SK-N-SH (cell line): ENCODE measurements around the gene COQ8B. TPM values are rescaled to one million over a fixed set of nuclear protein-coding genes. Genes with fewer than 3 reads are reported as not detected.

Experiments
- CTCF ChIA-PET: fragments of 300-600, 350-600 bp; formaldehyde crosslinking; extraction: SDS; loops from one replicate; lab custom pipeline; 2021; lab: Yijun Ruan, JAX
- POLR2A ChIA-PET: fragments of 350-600 bp; sonication (Branson Sonifier 250); formaldehyde crosslinking; extraction: SDS; loops from one replicate; lab custom pipeline; 2020; ENCODE audit warnings: antibody characterized with exemption, inconsistent platforms; lab: Yijun Ruan, JAX
- DNase-seq: peaks from one replicate; pipeline ENCODE4 v3.0.0; 2012
- H2AFZ ChIP-seq: fragments of 200-600 bp; sonication (generic); 2 replicates; pipeline ENCODE4 v1.8.1; 2016; ENCODE audit warnings: antibody characterized with exemption, mild to moderate bottlenecking, low read depth
- H3F3A ChIP-seq: fragments of 200-600 bp; sonication (generic); replicated peaks from 2 replicates; pipeline ENCODE3; 2016; ENCODE audit warnings: antibody characterized with exemption, mild to moderate bottlenecking; ENCODE audit not compliant: insufficient read depth
- H3K27ac ChIP-seq, 2 experiments: fragments of 200-500 bp in 1 of 2; fragments of 200-600 bp in 1 of 2; sonication (Bioruptor generic) in 1 of 2; sonication (generic), shearing (Covaris generic) in 1 of 2; 2 replicates each; pipeline versions ENCODE4 v1.5.1 to v1.6.1; 2014 to 2016; ENCODE audit warnings: low read depth in 2 of 2, inconsistent platforms in 1 of 2, low read length in 1 of 2, mild to moderate bottlenecking in 1 of 2, mixed read lengths in 1 of 2
- H3K27me3 ChIP-seq: fragments of 200-600 bp; sonication (generic), shearing (Covaris generic); 2 replicates; pipeline ENCODE4 v1.6.1; 2016; ENCODE audit warnings: mixed run types; ENCODE audit not compliant: insufficient read depth
- H3K36me3 ChIP-seq, 2 experiments: fragments of 200-500 bp in 1 of 2; fragments of 200-600 bp in 1 of 2; sonication (Bioruptor generic) in 1 of 2; sonication (generic) in 1 of 2; replicated peaks in 1 of 2; 2 replicates each; pipeline versions ENCODE3 to v1.5.1; 2014 to 2016; ENCODE audit warnings: low read length in 1 of 2, mild to moderate bottlenecking in 1 of 2; ENCODE audit not compliant: insufficient read depth in 2 of 2, control insufficient read depth in 1 of 2
- H3K4me1 ChIP-seq, 2 experiments: fragments of 200-500 bp in 1 of 2; fragments of 200-600 bp in 1 of 2; sonication (Bioruptor generic) in 1 of 2; sonication (generic), shearing (Covaris generic) in 1 of 2; 2 replicates each; pipeline versions ENCODE4 v1.5.1 to v1.6.1; 2014 to 2016; ENCODE audit warnings: low read depth in 1 of 2, low read length in 1 of 2, mixed run types in 1 of 2; ENCODE audit not compliant: insufficient read depth in 2 of 2, control insufficient read depth in 1 of 2
- H3K4me2 ChIP-seq: fragments of 200-600 bp; sonication (generic), shearing (Covaris generic); 2 replicates; pipeline ENCODE4 v1.6.1; 2017; ENCODE audit warnings: mixed run types
- H3K4me3 ChIP-seq, 2 experiments: fragments of 200-500 bp in 1 of 2; fragments of 200-600 bp in 1 of 2; sonication (Bioruptor generic) in 1 of 2; sonication (generic), shearing (Covaris generic) in 1 of 2; 2 replicates each; pipeline versions ENCODE4 v1.5.1 to v1.8.1; 2014 to 2016; ENCODE audit warnings: low read depth in 2 of 2, inconsistent platforms in 1 of 2, low read length in 1 of 2, mild to moderate bottlenecking in 1 of 2, mixed read lengths in 1 of 2, moderate library complexity in 1 of 2
- H3K79me2 ChIP-seq: fragments of 200-600 bp; sonication (generic); 2 replicates; pipeline ENCODE4 v1.8.1; 2017; ENCODE audit warnings: mild to moderate bottlenecking; ENCODE audit not compliant: insufficient read depth
- H3K9ac ChIP-seq: fragments of 200-600 bp; sonication (generic); 2 replicates; pipeline ENCODE4 v1.6.1; 2017; ENCODE audit warnings: mixed run types
- H3K9me2 ChIP-seq: fragments of 200-600 bp; sonication (generic); 2 replicates; pipeline ENCODE4 v1.6.1; 2017; ENCODE audit warnings: mixed run types
- H3K9me3 ChIP-seq: fragments of 200-600 bp; sonication (generic); 2 replicates; pipeline ENCODE4 v1.6.1; 2017; ENCODE audit warnings: mixed run types, mild to moderate bottlenecking, moderate library complexity
- H4K20me1 ChIP-seq: fragments of 200-600 bp; sonication (generic); 2 replicates; pipeline ENCODE4 v1.6.1; 2017; ENCODE audit warnings: mild to moderate bottlenecking, mixed run types; ENCODE audit not compliant: insufficient read depth
- CHD2 ChIP-seq: fragments of 150-350 bp; IDR thresholded peaks from 2 replicates; pipeline ENCODE4 v1.6.1; 2018; ENCODE audit warnings: low read length; ENCODE audit not compliant: partially characterized antibody
- EP300 ChIP-seq, 2 experiments: IDR thresholded peaks; 2 replicates each; pipeline versions ENCODE4 v1.4.0 to v1.6.1; 2012; ENCODE audit warnings: borderline replicate concordance in 1 of 2, low read depth in 1 of 2, low read length in 1 of 2
- FOSL2 ChIP-seq: IDR thresholded peaks from 2 replicates; pipeline ENCODE4 v1.4.0; 2012; ENCODE audit warnings: low read depth, mild to moderate bottlenecking, moderate library complexity, borderline replicate concordance
- GATA2 ChIP-seq: sonication (generic); formaldehyde crosslinking; IDR thresholded peaks from 2 replicates; pipeline ENCODE4 v1.5.0; 2020; ENCODE audit warnings: mild to moderate bottlenecking, missing genetic modification reagents
- MXI1 ChIP-seq: IDR thresholded peaks from 2 replicates; pipeline ENCODE4 v1.6.1; 2012; ENCODE audit warnings: mild to moderate bottlenecking, low read depth, low read length, improper control_type of control experiment
- NFIC ChIP-seq: IDR thresholded peaks from 2 replicates; pipeline ENCODE4 v1.4.0; 2012; ENCODE audit warnings: borderline replicate concordance
- NRF1 ChIP-seq: IDR thresholded peaks from 2 replicates; pipeline ENCODE4 v1.6.1; 2012; ENCODE audit warnings: low read depth, mild to moderate bottlenecking, low read length
- PBX3 ChIP-seq: IDR thresholded peaks from 2 replicates; pipeline ENCODE4; 2012
- POLR2AphosphoS5 ChIP-seq: IDR thresholded peaks from 2 replicates; pipeline ENCODE4 v1.6.1; 2012; ENCODE audit warnings: low read depth, low read length
- RAD21 ChIP-seq: IDR thresholded peaks from 2 replicates; pipeline ENCODE4 v1.6.1; 2012; ENCODE audit warnings: mild to moderate bottlenecking, low read length
- RXRA ChIP-seq: IDR thresholded peaks from 2 replicates; pipeline ENCODE4 v1.4.0; 2012; ENCODE audit warnings: low read depth, mild to moderate bottlenecking, borderline replicate concordance
- SIN3A ChIP-seq: IDR thresholded peaks from 2 replicates; pipeline ENCODE4 v1.6.1; 2012; ENCODE audit warnings: low read depth, mild to moderate bottlenecking, low read length, moderate library complexity, borderline replicate concordance
- SMC3 ChIP-seq: IDR thresholded peaks from 2 replicates; pipeline ENCODE4 v1.6.1; 2012; ENCODE audit warnings: low read depth, low read length, improper control_type of control experiment
- TAF1 ChIP-seq: IDR thresholded peaks from 2 replicates; pipeline ENCODE4 v1.6.1; 2012; ENCODE audit warnings: low read depth, mild to moderate bottlenecking, low read length, moderate library complexity, borderline replicate concordance
- TCF12 ChIP-seq: IDR thresholded peaks from 2 replicates; pipeline ENCODE4 v1.4.0; 2012
- YY1 ChIP-seq: IDR thresholded peaks from 2 replicates; pipeline ENCODE4 v1.4.0; 2012; ENCODE audit warnings: low read depth, mild to moderate bottlenecking
- WGBS: methylation state at CpG from one replicate; pipeline ENCODE4 v1.1.6; 2017; ENCODE audit warnings: low lambda C conversion rate; 5-methylcytosine and 5-hydroxymethylcytosine counted together
- polyA plus RNA-seq, 3 experiments: library from polyadenylated mRNA; depleted of rRNA; stranded (reverse); fragments of >200 nt; gene quantifications; 2 replicates each; pipeline ENCODE4 v1.2.3, GENCODE V29; 2012
- TF ChIP-seq, protein P1 (sequence below): IDR thresholded peaks from 2 replicates; pipeline ENCODE4 v1.4.0; 2012; ENCODE audit warnings: low read depth, borderline replicate concordance
- TF ChIP-seq, protein P2 (sequence below): fragments of 200-600 bp; sonication (generic); IDR thresholded peaks from 2 replicates; pipeline ENCODE4 v1.6.1; 2017; ENCODE audit warnings: antibody characterized with exemption, mild to moderate bottlenecking, moderate library complexity
- TF ChIP-seq, protein P3 (sequence below): fragments of 150-350 bp; IDR thresholded peaks from 2 replicates; pipeline ENCODE4 v1.6.1; 2017; ENCODE audit warnings: antibody characterized with exemption, low read length, low read depth, borderline replicate concordance

The COQ8B gene
- polyA plus RNA-seq, 1 of the 3 experiments (the other 2 are of a cell fraction) = 43.8 TPM

DNA sequence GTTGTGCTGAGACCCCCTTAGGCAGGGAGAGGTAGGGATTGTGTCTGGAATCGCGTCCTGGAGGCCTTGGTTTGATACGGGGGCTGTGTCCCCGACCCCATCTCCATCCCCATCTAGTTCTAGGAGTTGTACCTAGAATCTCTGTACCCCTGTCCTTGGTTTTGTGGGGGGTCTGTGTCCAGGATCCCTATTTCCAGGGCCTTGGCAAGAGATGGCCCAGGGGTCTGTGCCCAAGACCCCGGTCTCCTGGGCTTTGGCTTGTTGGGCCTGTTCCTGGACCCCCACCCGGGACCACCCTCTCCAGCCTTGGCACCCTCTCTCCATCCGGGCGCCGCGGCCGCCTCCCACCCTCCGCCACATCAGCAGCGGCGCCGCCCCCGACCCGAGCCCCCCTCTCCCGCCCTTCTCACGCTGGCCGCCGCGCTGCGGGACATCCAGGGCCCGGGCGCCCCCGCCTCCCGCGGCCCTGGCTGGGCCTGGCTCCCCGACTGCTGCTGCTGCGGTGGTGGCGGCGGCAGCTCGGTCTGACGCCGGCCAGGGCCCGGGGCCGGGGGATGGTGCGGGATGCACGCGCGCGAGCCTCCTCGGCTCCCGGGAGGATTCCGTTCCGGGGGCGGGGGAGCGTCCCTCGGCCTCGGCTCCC is 26.5 kb downstream of the COQ8B start, which contains the start of gene NUMBL (continued):
- TF ChIP-seq SIN3A (peak; percentile 35; the same call in 1 of the 2 replicates), FOSL2 (no peak), MXI1 (peak; percentile 68; the same call in 1 of the 2 replicates)

DNA sequence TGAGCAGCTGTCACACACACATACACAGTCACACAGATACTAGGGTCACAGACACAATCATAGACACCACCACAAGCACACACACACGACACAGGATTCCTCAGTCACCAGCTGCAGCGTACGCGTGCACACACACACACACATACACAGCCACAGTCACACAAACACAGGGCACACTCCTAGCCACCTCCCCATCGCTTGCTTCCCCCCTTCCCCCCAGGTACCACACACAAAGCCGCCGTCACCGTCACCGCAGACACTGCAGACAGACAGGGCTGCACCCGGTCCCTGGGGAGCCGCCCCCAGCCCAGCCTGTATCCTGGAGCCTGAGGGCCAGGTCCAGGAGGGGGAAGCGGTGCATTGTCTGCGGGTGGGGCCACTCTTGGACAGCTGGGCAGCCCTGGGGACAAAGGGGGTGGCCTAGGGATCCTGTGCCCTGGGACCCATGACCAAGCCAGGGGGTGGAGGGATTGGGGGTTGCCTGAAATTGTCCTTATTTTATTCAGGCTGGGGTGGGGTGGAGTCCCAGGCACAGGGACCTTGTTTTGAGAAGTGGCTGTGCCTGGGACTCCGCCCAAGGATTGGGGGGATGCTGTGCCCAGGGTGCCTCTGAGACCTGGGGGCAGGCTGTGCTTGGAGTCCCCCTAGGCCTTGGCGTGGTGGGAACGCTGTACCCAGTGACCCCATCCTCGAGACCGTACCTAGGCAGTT is 27.2 kb downstream of the COQ8B start:
- Histone ChIP-seq H3K9me2 (no peaks in the 10 kb centered on the region), H3F3A (peaks cover 6% of the 10 kb centered on the region), H3K4me2 (peak overlapping the region; percentile 99), H2AFZ (no peak overlapping the region), H3K4me1 (peaks cover 9 to 28% of the 10 kb centered on the region in 2 experiments; a peak in 2 of 4 replicates), H3K27ac (peak overlapping the region; percentile 56 to 58; a peak in 2 of 4 replicates)
- POLR2A ChIA-PET = no interaction called here
- TF ChIP-seq NRF1 (no peak), GATA2 (CRISPR knock-in tag) (no peak), YY1 (no peak), SIN3A (no peak)
- TF ChIP-seq, all 33 proteins: peak for 0
- Histone ChIP-seq H4K20me1 (peaks cover 26% of the 10 kb centered on the region), H3K9me3 (no peaks in the 10 kb centered on the region), H3K79me2 (peaks cover 36% of the 10 kb centered on the region), H3K27me3 (no peaks in the 10 kb centered on the region), H3K36me3 (peaks cover 7 to 15% of the 10 kb centered on the region in 2 experiments), H3K4me3 (peak overlapping the region; percentile 69 to 71), H3K9ac (peak overlapping the region; percentile 88)
- CTCF ChIA-PET = no interaction called here
- WGBS = 18% methylated on average over 9 of the region's 18 CpGs
- peak; percentile 71 for DNase-seq

DNA sequence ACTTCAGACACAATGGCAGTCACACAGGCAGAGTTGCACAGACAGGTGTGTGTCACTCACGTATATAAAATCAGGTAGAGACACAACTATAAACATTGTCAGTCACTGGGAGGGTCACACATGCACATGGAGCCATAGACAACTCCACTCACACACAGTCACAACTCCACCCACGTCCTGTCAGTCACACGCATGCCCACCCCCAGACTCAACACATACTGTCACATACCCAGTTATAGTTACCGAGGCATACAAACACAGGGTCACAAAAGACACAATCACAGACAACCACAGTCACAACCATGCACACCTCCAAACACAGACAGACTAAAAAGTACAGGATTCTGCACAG is 27.7 kb downstream of the COQ8B start:
- CTCF ChIA-PET = no interaction called here
- TF ChIP-seq CHD2 = no peak
- TF ChIP-seq, protein P1, sequence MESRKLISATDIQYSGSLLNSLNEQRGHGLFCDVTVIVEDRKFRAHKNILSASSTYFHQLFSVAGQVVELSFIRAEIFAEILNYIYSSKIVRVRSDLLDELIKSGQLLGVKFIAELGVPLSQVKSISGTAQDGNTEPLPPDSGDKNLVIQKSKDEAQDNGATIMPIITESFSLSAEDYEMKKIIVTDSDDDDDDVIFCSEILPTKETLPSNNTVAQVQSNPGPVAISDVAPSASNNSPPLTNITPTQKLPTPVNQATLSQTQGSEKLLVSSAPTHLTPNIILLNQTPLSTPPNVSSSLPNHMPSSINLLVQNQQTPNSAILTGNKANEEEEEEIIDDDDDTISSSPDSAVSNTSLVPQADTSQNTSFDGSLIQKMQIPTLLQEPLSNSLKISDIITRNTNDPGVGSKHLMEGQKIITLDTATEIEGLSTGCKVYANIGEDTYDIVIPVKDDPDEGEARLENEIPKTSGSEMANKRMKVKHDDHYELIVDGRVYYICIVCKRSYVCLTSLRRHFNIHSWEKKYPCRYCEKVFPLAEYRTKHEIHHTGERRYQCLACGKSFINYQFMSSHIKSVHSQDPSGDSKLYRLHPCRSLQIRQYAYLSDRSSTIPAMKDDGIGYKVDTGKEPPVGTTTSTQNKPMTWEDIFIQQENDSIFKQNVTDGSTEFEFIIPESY = no peak
- TF ChIP-seq TAF1 = no peak
- no peak; the same call in 1 of the 2 replicates for TF ChIP-seq MXI1
- no peak for TF ChIP-seq SMC3
- no peak for TF ChIP-seq EP300 (IDR thresholded peaks at IDR 0.05; ENCODE audit: borderline replicate concordance in 1 of 2, low read depth in 1 of 2, low read length in 1 of 2)
- TF ChIP-seq YY1 = no peak
- no peak for TF ChIP-seq NFIC
- TF ChIP-seq NRF1 = no peak
- TF ChIP-seq RXRA = no peak
- TF ChIP-seq RAD21 = no peak
- no peak for TF ChIP-seq POLR2AphosphoS5
- TF ChIP-seq, protein P2, sequence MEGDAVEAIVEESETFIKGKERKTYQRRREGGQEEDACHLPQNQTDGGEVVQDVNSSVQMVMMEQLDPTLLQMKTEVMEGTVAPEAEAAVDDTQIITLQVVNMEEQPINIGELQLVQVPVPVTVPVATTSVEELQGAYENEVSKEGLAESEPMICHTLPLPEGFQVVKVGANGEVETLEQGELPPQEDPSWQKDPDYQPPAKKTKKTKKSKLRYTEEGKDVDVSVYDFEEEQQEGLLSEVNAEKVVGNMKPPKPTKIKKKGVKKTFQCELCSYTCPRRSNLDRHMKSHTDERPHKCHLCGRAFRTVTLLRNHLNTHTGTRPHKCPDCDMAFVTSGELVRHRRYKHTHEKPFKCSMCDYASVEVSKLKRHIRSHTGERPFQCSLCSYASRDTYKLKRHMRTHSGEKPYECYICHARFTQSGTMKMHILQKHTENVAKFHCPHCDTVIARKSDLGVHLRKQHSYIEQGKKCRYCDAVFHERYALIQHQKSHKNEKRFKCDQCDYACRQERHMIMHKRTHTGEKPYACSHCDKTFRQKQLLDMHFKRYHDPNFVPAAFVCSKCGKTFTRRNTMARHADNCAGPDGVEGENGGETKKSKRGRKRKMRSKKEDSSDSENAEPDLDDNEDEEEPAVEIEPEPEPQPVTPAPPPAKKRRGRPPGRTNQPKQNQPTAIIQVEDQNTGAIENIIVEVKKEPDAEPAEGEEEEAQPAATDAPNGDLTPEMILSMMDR = no peak
- TF ChIP-seq, protein P3, sequence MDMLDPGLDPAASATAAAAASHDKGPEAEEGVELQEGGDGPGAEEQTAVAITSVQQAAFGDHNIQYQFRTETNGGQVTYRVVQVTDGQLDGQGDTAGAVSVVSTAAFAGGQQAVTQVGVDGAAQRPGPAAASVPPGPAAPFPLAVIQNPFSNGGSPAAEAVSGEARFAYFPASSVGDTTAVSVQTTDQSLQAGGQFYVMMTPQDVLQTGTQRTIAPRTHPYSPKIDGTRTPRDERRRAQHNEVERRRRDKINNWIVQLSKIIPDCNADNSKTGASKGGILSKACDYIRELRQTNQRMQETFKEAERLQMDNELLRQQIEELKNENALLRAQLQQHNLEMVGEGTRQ = no peak
- no peak for TF ChIP-seq PBX3
- no peak for TF ChIP-seq TCF12

More for the DNA sequence above, 27.7 kb downstream of the COQ8B start:
- peaks cover 36% of the 10 kb centered on the region for H3K79me2 ChIP-seq
- peak overlapping the region; percentile 69 to 71 for H3K4me3 ChIP-seq
- peaks cover 7 to 13% of the 10 kb centered on the region in 2 experiments for H3K36me3 ChIP-seq
- no peaks in the 10 kb centered on the region for H3K9me2 ChIP-seq
- H3F3A ChIP-seq = peaks cover 6% of the 10 kb centered on the region
- no peaks in the 10 kb centered on the region for H3K9me3 ChIP-seq
- WGBS = 72% methylated on average over 4 of the region's 4 CpGs
- peak overlapping the region; percentile 88 for H3K9ac ChIP-seq
- H2AFZ ChIP-seq = no peak overlapping the region
- peaks cover 9 to 28% of the 10 kb centered on the region in 2 experiments; a peak in 2 of 4 replicates for H3K4me1 ChIP-seq
- peak overlapping the region; percentile 99 for H3K4me2 ChIP-seq
- no peak for DNase-seq
- H3K27ac ChIP-seq = peak overlapping the region in 1 of 2 experiments; percentile 56; a peak in 1 of 4 replicates
- POLR2A ChIA-PET = no interaction called here
- no peaks in the 10 kb centered on the region for H3K27me3 ChIP-seq
- H4K20me1 ChIP-seq = peaks cover 26% of the 10 kb centered on the region
